ENCODE measurements around the gene YEATS2. TPM values are rescaled to one million over a fixed set of nuclear protein-coding genes. Genes with fewer than 3 reads are reported as not detected.
A peak's percentile ranks its signal among the peaks of the same experiment; 100 is the strongest.

YEATS2 gene
- total and polyA plus RNA-seq, 2 experiments from 2014 or later: 15.2 to 72.8 TPM

GRCh38 chr3:183743231-183743630, 45.6 kb downstream of the YEATS2 start:
- Histone ChIP-seq H3K36me3 (ENCODE audit: insufficient read depth) (peaks cover 8% of the 10 kb centered on the region), H3K27me3 (ENCODE audit: insufficient read depth) (no peaks in the 10 kb centered on the region), H3K4me1 (ENCODE audit: insufficient read depth) (no peaks in the 10 kb centered on the region; the same call in 1 of the 2 replicates), H3K27ac (ENCODE audit: low read depth) (peak overlapping the region; percentile 89; the same call in 1 of the 2 replicates), H3K79me2 (replicated peaks; ENCODE audit: insufficient read depth) (no peaks in the 10 kb centered on the region; the same call in 1 of the 2 replicates), H2AFZ (no peak overlapping the region), H3K9me2 (ENCODE audit: insufficient read depth) (no peaks in the 10 kb centered on the region; the same call in 1 of the 2 replicates), H4K20me1 (replicated peaks; ENCODE audit: insufficient read depth) (no peaks in the 10 kb centered on the region), H3K4me3 (no peak overlapping the region), H3K4me2 (no peak overlapping the region), H3F3A (replicated peaks; ENCODE audit: low read depth) (0 out of 2 replicates have a peak, but pooled peaks cover 4% of the 10 kb centered on the region)
- H3K27ac Mint-ChIP-seq: no peak overlapping the region
- H3K4me3 Mint-ChIP-seq: no peak overlapping the region
- DNase-seq (ENCODE audit: low spot score) (no peak), ATAC-seq (no peak)
- peaks cover 14% of the 10 kb centered on the region for H3K4me1 Mint-ChIP-seq
- peaks cover under 1% of the 10 kb centered on the region for H3K27me3 Mint-ChIP-seq (ENCODE audit: insufficient read depth, low read depth, poor library complexity)
- H3K36me3 Mint-ChIP-seq (ENCODE audit: low read depth): peaks cover 75% of the 10 kb centered on the region
- TF ChIP-seq ZNF114 (CRISPR knock-in tag; IDR thresholded peaks at IDR 0.05): no peak
- H3K9me3 Mint-ChIP-seq: peaks cover 5% of the 10 kb centered on the region; the same call in 2 of the 3 replicates

GRCh38 chr3:183745300-183746098, 47.9 kb downstream of the YEATS2 start:
- Mint-ChIP-seq H3K36me3 (ENCODE audit: low read depth) (peaks cover 84% of the 10 kb centered on the region), H3K9me3 (peaks cover under 1% of the 10 kb centered on the region; the same call in 1 of the 3 replicates), H3K27me3 (ENCODE audit: insufficient read depth, low read depth, poor library complexity) (peaks cover 3% of the 10 kb centered on the region), H3K4me1 (peaks cover 14% of the 10 kb centered on the region), H3K4me3 (no peak overlapping the region), H3K27ac (peak overlapping the region; percentile 90)
- H3K27me3 ChIP-seq (ENCODE audit: insufficient read depth): no peaks in the 10 kb centered on the region
- no peaks in the 10 kb centered on the region; the same call in 1 of the 2 replicates for H3K9me2 ChIP-seq (ENCODE audit: insufficient read depth)
- DNase-seq (ENCODE audit: low spot score) (peak; percentile 82), ATAC-seq (peak; percentile 88)
- TF ChIP-seq ZNF331 (CRISPR knock-in tag; IDR thresholded peaks at IDR 0.05; ENCODE audit: low read depth): no peak
- TF ChIP-seq EZH2 (IDR thresholded peaks at IDR 0.05; ENCODE audit: low read depth, unreplicated experiment): no peak
- TF ChIP-seq CTCF (conservative IDR thresholded peaks at IDR 0.05; ENCODE audit: low read depth in 2 of 2): no peak
- peaks cover 4% of the 10 kb centered on the region; the same call in 1 of the 2 replicates for H3K36me3 ChIP-seq (ENCODE audit: insufficient read depth)
- no peaks in the 10 kb centered on the region; the same call in 1 of the 2 replicates for H3K4me1 ChIP-seq (ENCODE audit: insufficient read depth)
- H3K79me2 ChIP-seq (replicated peaks; ENCODE audit: insufficient read depth): no peaks in the 10 kb centered on the region; the same call in 1 of the 2 replicates
- H3K27ac ChIP-seq (ENCODE audit: low read depth): peak overlapping the region; percentile 92
- H3K4me3 ChIP-seq: no peak overlapping the region
- 0 out of 2 replicates have a peak, but pooled peaks cover 4% of the 10 kb centered on the region for H3F3A ChIP-seq (replicated peaks; ENCODE audit: low read depth)
- no peak overlapping the region for H2AFZ ChIP-seq
- peak overlapping the region; percentile 25; the same call in 1 of the 2 replicates for H3K4me2 ChIP-seq
- H4K20me1 ChIP-seq (replicated peaks; ENCODE audit: insufficient read depth): no peaks in the 10 kb centered on the region

GRCh38 chr3:183754052-183754451, 56.5 kb downstream of the YEATS2 start:
- H3K9me3 Mint-ChIP-seq: no peaks in the 10 kb centered on the region
- no peak for TF ChIP-seq ZNF114 (CRISPR knock-in tag; IDR thresholded peaks at IDR 0.05)
- no peak for TF ChIP-seq POLR2AphosphoS5 (IDR thresholded peaks at IDR 0.05; ENCODE audit: low read depth)
- no peak for TF ChIP-seq CTCF (conservative IDR thresholded peaks at IDR 0.05; ENCODE audit: low read depth in 2 of 2)
- no peak for TF ChIP-seq CREB1 (CRISPR knock-in tag; IDR thresholded peaks at IDR 0.05; ENCODE audit: low read depth)
- no peak for TF ChIP-seq ZNF331 (CRISPR knock-in tag; IDR thresholded peaks at IDR 0.05; ENCODE audit: low read depth)
- no peak for TF ChIP-seq JUNB (IDR thresholded peaks at IDR 0.05; ENCODE audit: unreplicated experiment)
- no peak for TF ChIP-seq EZH2phosphoT487 (IDR thresholded peaks at IDR 0.05; ENCODE audit: unreplicated experiment)
- no peak for TF ChIP-seq STAT1 (IDR thresholded peaks at IDR 0.05; ENCODE audit: unreplicated experiment)
- no peak for TF ChIP-seq EZH2 (IDR thresholded peaks at IDR 0.05; ENCODE audit: low read depth, unreplicated experiment)
- TF ChIP-seq NANOG (IDR thresholded peaks at IDR 0.05; ENCODE audit: borderline replicate concordance): no peak
- no peak for TF ChIP-seq ETS1 (IDR thresholded peaks at IDR 0.05)

More at GRCh38 chr3:183754052-183754451, 56.5 kb downstream of the YEATS2 start:
- Histone ChIP-seq H3K9me2 (ENCODE audit: insufficient read depth) (no peaks in the 10 kb centered on the region), H2AFZ (no peak overlapping the region), H3K4me2 (no peak overlapping the region), H3K4me1 (ENCODE audit: insufficient read depth) (peaks cover 3% of the 10 kb centered on the region; the same call in 1 of the 2 replicates), H3K36me3 (ENCODE audit: insufficient read depth) (peaks cover 28% of the 10 kb centered on the region), H3K27ac (ENCODE audit: low read depth) (no peak overlapping the region), H3K27me3 (ENCODE audit: insufficient read depth) (no peaks in the 10 kb centered on the region), H3F3A (replicated peaks; ENCODE audit: low read depth) (no peaks in the 10 kb centered on the region), H3K4me3 (no peak overlapping the region), H4K20me1 (replicated peaks; ENCODE audit: insufficient read depth) (peaks cover 2% of the 10 kb centered on the region; the same call in 1 of the 2 replicates), H3K79me2 (replicated peaks; ENCODE audit: insufficient read depth) (no peaks in the 10 kb centered on the region)
- peaks cover 2% of the 10 kb centered on the region for H3K27me3 Mint-ChIP-seq (ENCODE audit: insufficient read depth, low read depth, poor library complexity)
- no peak overlapping the region for H3K27ac Mint-ChIP-seq
- H3K36me3 Mint-ChIP-seq (ENCODE audit: low read depth): peaks cover 76% of the 10 kb centered on the region
- ATAC-seq: no peak
- H3K4me3 Mint-ChIP-seq: no peak overlapping the region
- H3K4me1 Mint-ChIP-seq: peaks cover 5% of the 10 kb centered on the region; the same call in 2 of the 3 replicates
- DNase-seq (ENCODE audit: low spot score): no peak

Data from GM23338 (cell line).